ENCODE results near the gene NT5C1B. TPM values are rescaled to one million over a fixed set of nuclear protein-coding genes. Genes with fewer than 3 reads are reported as not detected.

The NT5C1B gene
- total and polyA plus RNA-seq, 3 experiments from 2014 or later, result 0.86 TPM; not detected in 2

DNA sequence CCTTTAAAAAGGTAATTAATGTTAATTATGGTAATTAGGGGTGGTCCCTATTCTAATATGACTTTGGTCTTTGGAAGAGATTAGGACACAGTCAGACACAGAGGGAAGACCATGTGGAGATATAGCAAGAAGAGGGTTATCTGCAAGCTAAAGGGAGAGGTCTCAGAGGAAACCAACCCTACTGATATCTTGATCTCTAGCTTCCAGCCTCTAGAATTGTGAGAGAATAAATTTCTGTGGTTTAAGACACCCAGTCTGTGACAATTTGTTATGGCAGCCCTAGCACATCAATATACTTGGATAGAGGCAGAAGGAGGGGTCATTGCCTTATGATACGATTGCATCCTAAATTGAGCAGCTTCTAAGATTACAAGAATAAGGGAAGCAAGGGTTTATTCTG, 21.3 kb upstream of the NT5C1B start:
- Mint-ChIP-seq H3K4me3 (no peak overlapping the region), H3K27me3 (no peaks in the 10 kb centered on the region), H3K36me3 (peaks cover 2 to 9% (median 6%) of the 10 kb centered on the region in 3 donors), H3K9me3 (peaks cover 0 to 4% (median 0%) of the 10 kb centered on the region in 5 donors), H3K4me1 (peaks cover 0 to 2% (median 0%) of the 10 kb centered on the region in 3 donors), H3K27ac (no peak overlapping the region)
- Histone ChIP-seq H3K27me3 (ENCODE audit: insufficient read depth, low read length, poor library complexity, severe bottlenecking) (no peaks in the 10 kb centered on the region), H3K4me1 (ENCODE audit: insufficient read depth, low read length) (no peaks in the 10 kb centered on the region), H3K4me3 (ENCODE audit: low read length) (no peak overlapping the region), H3K27ac (ENCODE audit: low read depth, low read length) (no peak overlapping the region), H3K36me3 (ENCODE audit: insufficient read depth, low read length) (no peaks in the 10 kb centered on the region), H3K9me3 (ENCODE audit: low read length) (no peaks in the 10 kb centered on the region)
- no peak for DNase-seq
- ChIA-PET POLR2A (no interaction called here), CTCF (no interaction called here)

DNA sequence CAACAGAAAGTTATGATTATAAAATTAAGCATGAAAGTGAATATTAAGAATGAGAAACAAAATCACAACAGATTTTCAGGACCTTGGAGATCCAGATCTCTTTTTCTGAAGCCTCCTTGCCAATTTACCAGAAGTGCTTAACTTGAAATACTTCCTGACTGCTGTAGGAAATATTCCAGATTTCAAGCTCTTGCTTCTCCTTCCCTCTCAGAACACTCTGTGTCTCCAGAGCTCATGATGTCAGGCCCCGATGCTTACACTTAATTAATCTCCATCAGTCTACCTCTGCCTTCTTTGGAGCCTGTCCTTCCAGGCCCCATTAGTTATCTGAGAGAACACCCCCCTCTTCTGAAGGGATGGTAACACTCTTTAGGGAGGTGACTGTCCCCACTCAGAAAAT, 20.7 kb upstream of the NT5C1B start:
- Mint-ChIP-seq H3K4me1 (peaks cover 0 to 8% (median 4%) of the 10 kb centered on the region in 3 donors), H3K27ac (no peak overlapping the region), H3K27me3 (no peaks in the 10 kb centered on the region), H3K9me3 (no peaks in the 10 kb centered on the region), H3K36me3 (peaks cover 1 to 5% (median 2%) of the 10 kb centered on the region in 3 donors), H3K4me3 (no peak overlapping the region)
- Histone ChIP-seq H3K9me3 (ENCODE audit: low read length) (no peaks in the 10 kb centered on the region), H3K27me3 (ENCODE audit: insufficient read depth, low read length, poor library complexity, severe bottlenecking) (no peaks in the 10 kb centered on the region), H3K36me3 (ENCODE audit: insufficient read depth, low read length) (no peaks in the 10 kb centered on the region), H3K4me1 (ENCODE audit: insufficient read depth, low read length) (no peaks in the 10 kb centered on the region), H3K4me3 (ENCODE audit: low read length) (no peak overlapping the region), H3K27ac (ENCODE audit: low read depth, low read length) (no peak overlapping the region)
- POLR2A ChIA-PET, result no interaction called here
- CTCF ChIA-PET, result no interaction called here
- DNase-seq, result no peak

DNA sequence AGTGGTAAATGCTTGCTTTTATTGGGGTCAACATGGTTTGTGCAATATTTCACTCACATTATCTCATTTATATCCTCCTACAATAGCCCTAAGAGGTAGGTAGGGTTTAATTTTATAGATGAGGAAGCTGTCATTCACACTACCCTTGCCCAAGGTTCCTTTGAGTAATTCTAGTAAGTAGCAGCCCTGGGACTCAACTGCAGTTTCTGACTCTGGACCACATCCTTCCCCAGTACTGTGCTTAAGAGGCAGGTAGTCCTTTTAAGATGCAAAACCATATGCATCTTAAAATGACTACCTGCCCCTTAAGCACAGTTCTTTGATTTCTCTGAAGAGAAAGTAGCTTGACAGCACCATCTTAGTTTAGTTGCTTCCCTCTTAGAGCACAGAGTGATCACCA, 15.7 kb upstream of the NT5C1B start:
- no peaks in the 10 kb centered on the region for H3K9me3 ChIP-seq (ENCODE audit: low read length)
- DNase-seq, result no peak
- no peaks in the 10 kb centered on the region for H3K36me3 ChIP-seq (ENCODE audit: insufficient read depth, low read length)
- no peak overlapping the region for H3K27ac ChIP-seq (ENCODE audit: low read depth, low read length)
- H3K4me3 ChIP-seq (ENCODE audit: low read length), result no peak overlapping the region
- peaks cover 0 to 1% (median 0%) of the 10 kb centered on the region in 3 donors for H3K36me3 Mint-ChIP-seq
- peak overlapping the region in 1 of 8 donors; percentile 47 for H3K27ac Mint-ChIP-seq
- peaks cover 0 to 15% (median 7%) of the 10 kb centered on the region in 3 donors for H3K4me1 Mint-ChIP-seq
- no peak overlapping the region for H3K4me3 Mint-ChIP-seq
- H3K9me3 Mint-ChIP-seq, result no peaks in the 10 kb centered on the region
- H3K27me3 ChIP-seq (ENCODE audit: insufficient read depth, low read length, poor library complexity, severe bottlenecking), result no peaks in the 10 kb centered on the region
- no peaks in the 10 kb centered on the region for H3K27me3 Mint-ChIP-seq
- H3K4me1 ChIP-seq (ENCODE audit: insufficient read depth, low read length), result no peaks in the 10 kb centered on the region
- POLR2A ChIA-PET, result no interaction called here
- CTCF ChIA-PET, result no interaction called here

DNA sequence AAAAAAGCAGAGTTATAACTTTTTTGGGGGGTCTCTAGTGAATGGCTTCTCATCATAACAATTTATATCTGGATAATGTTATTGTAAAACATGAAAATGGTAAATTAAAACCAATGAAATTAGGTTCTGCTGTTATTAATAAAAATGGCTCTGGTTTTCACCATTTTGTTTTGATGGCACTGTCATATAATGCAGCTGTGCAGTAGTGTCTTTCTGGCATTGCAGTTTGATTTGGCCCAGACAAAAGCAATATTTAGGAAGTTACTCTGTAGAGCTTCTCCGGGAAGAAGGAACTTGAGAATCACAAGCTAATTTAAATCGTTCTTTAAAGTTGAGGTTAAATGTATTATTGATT, 15.1 kb upstream of the NT5C1B start:
- H3K9me3 ChIP-seq (ENCODE audit: low read length), result no peaks in the 10 kb centered on the region
- peaks cover 0 to 1% (median 0%) of the 10 kb centered on the region in 3 donors for H3K36me3 Mint-ChIP-seq
- no peak overlapping the region for H3K4me3 ChIP-seq (ENCODE audit: low read length)
- ChIA-PET POLR2A (no interaction called here), CTCF (no interaction called here)
- H3K27me3 ChIP-seq (ENCODE audit: insufficient read depth, low read length, poor library complexity, severe bottlenecking), result no peaks in the 10 kb centered on the region
- no peaks in the 10 kb centered on the region for H3K36me3 ChIP-seq (ENCODE audit: insufficient read depth, low read length)
- H3K4me1 ChIP-seq (ENCODE audit: insufficient read depth, low read length), result no peaks in the 10 kb centered on the region
- peaks cover 0 to 15% (median 7%) of the 10 kb centered on the region in 3 donors for H3K4me1 Mint-ChIP-seq
- no peak overlapping the region for H3K4me3 Mint-ChIP-seq
- H3K9me3 Mint-ChIP-seq, result no peaks in the 10 kb centered on the region
- H3K27ac ChIP-seq (ENCODE audit: low read depth, low read length), result no peak overlapping the region
- no peaks in the 10 kb centered on the region for H3K27me3 Mint-ChIP-seq
- no peak for DNase-seq
- H3K27ac Mint-ChIP-seq, result no peak overlapping the region

DNA sequence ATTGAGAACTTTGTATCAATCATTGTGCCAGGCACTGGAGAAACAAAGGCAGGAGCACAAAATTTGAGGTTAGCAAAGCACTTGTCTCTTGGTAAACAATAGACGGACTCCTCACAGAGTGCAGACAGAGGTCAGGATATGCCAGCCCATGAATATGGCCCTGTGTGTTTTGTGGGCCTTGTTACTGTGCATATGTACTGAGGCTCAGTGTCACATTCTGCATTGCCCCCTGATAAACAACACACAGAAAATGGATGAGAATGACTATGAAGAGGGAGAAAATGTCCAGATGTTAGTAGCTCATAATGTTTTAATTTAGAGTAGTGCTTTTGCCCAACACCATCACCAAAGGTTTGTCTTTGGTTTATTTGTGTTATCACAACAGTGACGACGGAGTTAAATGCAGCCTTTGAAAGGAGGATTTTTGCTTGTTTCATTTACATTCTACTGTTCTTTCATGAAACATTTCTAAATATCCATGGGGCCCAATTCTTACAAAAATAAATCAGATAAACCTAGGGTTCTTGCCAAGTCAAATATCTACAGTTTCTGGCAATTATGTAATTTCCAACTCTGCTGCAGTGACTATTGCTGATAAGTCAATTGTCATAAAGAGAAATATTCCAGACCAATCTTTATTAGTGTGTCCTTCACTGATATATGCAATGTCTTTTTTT, 14.6 kb upstream of the NT5C1B start:
- CTCF ChIA-PET, result no interaction called here
- Mint-ChIP-seq H3K4me3 (no peak overlapping the region), H3K4me1 (peaks cover 0 to 15% (median 7%) of the 10 kb centered on the region in 3 donors), H3K36me3 (peaks cover 0 to 1% (median 0%) of the 10 kb centered on the region in 3 donors), H3K27ac (no peak overlapping the region), H3K9me3 (no peaks in the 10 kb centered on the region), H3K27me3 (no peaks in the 10 kb centered on the region)
- no peak for DNase-seq
- POLR2A ChIA-PET, result no interaction called here
- no peaks in the 10 kb centered on the region for H3K4me1 ChIP-seq (ENCODE audit: insufficient read depth, low read length)
- H3K27ac ChIP-seq (ENCODE audit: low read depth, low read length), result no peak overlapping the region
- H3K36me3 ChIP-seq (ENCODE audit: insufficient read depth, low read length), result no peaks in the 10 kb centered on the region
- H3K4me3 ChIP-seq (ENCODE audit: low read length), result no peak overlapping the region
- no peaks in the 10 kb centered on the region for H3K27me3 ChIP-seq (ENCODE audit: insufficient read depth, low read length, poor library complexity, severe bottlenecking)
- H3K9me3 ChIP-seq (ENCODE audit: low read length), result no peaks in the 10 kb centered on the region

DNA sequence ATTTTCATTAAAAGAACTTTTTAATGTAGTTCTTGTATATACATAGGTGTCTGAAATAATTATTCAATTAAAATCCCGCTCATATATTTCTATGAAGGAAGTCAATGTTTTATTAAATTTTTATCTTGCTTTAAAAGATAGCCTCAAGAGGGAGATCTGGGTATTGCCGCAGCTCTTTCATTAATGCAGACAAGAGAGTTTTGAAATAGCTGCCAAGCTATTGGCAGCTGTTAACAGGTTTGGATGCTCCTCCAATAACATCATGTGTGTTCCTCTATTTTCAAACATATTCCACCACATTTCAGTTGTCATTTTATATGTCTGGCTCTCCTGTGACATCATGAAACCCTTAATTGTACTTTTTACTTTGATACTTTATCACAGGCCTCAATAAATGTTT, 12.9 kb upstream of the NT5C1B start:
- H3K9me3 ChIP-seq (ENCODE audit: low read length), result no peaks in the 10 kb centered on the region
- peaks cover 0 to 2% (median 1%) of the 10 kb centered on the region in 3 donors for H3K36me3 Mint-ChIP-seq
- no peak overlapping the region for H3K4me3 ChIP-seq (ENCODE audit: low read length)
- H3K4me1 ChIP-seq (ENCODE audit: insufficient read depth, low read length), result no peaks in the 10 kb centered on the region
- no peak overlapping the region for H3K4me3 Mint-ChIP-seq
- no peak overlapping the region for H3K27ac Mint-ChIP-seq
- no peaks in the 10 kb centered on the region for H3K27me3 Mint-ChIP-seq
- POLR2A ChIA-PET, result no interaction called here
- DNase-seq, result no peak
- CTCF ChIA-PET, result no interaction called here
- H3K9me3 Mint-ChIP-seq, result no peaks in the 10 kb centered on the region
- peaks cover 0 to 15% (median 7%) of the 10 kb centered on the region in 3 donors for H3K4me1 Mint-ChIP-seq
- no peaks in the 10 kb centered on the region for H3K27me3 ChIP-seq (ENCODE audit: insufficient read depth, low read length, poor library complexity, severe bottlenecking)
- no peak overlapping the region for H3K27ac ChIP-seq (ENCODE audit: low read depth, low read length)
- no peaks in the 10 kb centered on the region for H3K36me3 ChIP-seq (ENCODE audit: insufficient read depth, low read length)

DNA sequence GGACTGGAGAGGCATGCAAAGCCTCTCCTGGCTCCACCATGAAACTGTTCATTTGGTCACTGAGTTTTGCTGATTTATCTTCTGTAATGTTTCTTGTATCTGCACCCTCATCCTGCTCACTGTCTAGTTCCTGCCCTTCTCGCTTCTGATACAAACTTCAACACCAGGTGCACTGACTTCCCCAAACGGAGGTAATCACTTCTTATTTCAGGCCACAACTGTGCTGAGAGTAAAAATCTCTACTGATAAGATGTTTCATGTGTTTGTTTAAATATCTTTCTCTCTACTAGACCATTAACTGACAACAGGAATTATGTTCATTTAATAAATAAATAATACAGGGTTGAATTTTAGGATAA, 10.9 kb upstream of the NT5C1B start:
- Mint-ChIP-seq H3K27ac (no peak overlapping the region), H3K27me3 (no peaks in the 10 kb centered on the region), H3K4me1 (peaks cover 3 to 15% (median 4%) of the 10 kb centered on the region in 3 donors), H3K4me3 (no peak overlapping the region), H3K9me3 (no peaks in the 10 kb centered on the region), H3K36me3 (peaks cover 2 to 16% (median 11%) of the 10 kb centered on the region in 3 donors)
- H3K9me3 ChIP-seq (ENCODE audit: low read length), result no peaks in the 10 kb centered on the region
- CTCF ChIA-PET, result no interaction called here
- no peaks in the 10 kb centered on the region for H3K27me3 ChIP-seq (ENCODE audit: insufficient read depth, low read length, poor library complexity, severe bottlenecking)
- H3K4me3 ChIP-seq (ENCODE audit: low read length), result no peak overlapping the region
- H3K27ac ChIP-seq (ENCODE audit: low read depth, low read length), result no peak overlapping the region
- POLR2A ChIA-PET, result no interaction called here
- no peaks in the 10 kb centered on the region for H3K36me3 ChIP-seq (ENCODE audit: insufficient read depth, low read length)
- H3K4me1 ChIP-seq (ENCODE audit: insufficient read depth, low read length), result no peaks in the 10 kb centered on the region
- DNase-seq, result no peak

DNA sequence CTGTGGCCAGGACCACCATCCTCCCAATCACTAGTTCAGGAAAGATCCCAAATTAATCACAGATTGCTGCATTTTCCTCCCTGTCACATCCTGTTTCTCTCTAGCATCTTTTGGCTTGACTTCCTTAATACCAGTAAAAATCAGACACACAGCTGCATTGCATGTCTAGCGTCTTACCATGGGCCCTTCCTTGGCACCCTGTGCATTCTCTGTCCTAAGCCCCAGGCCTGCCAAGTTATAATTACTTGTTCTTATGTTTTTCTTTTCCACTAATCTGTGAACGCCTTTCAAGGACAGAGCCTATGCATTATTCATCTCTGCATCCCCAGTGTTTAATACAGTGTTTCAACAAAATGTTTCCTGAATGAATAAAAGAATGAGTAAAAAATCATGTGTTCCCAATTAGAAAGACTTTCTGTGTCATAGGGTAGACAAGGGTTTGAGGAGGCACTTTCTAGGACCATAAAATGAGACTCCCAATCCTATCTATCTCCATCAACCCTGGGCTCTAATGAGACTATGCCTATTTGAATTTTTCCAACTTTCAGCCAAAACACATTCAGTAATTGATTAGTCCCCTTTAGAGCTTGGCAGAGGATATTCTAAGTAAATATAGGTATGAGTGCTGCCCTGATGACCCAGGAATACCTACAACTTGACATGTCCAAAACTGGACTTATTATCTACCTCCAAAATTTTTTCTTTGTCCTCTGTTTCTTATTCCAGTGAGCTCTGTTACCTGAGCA, 10.3 kb upstream of the NT5C1B start:
- Histone ChIP-seq H3K27ac (ENCODE audit: low read depth, low read length) (no peak overlapping the region), H3K27me3 (ENCODE audit: insufficient read depth, low read length, poor library complexity, severe bottlenecking) (no peaks in the 10 kb centered on the region), H3K36me3 (ENCODE audit: insufficient read depth, low read length) (no peaks in the 10 kb centered on the region), H3K4me1 (ENCODE audit: insufficient read depth, low read length) (no peaks in the 10 kb centered on the region), H3K9me3 (ENCODE audit: low read length) (no peaks in the 10 kb centered on the region), H3K4me3 (ENCODE audit: low read length) (no peak overlapping the region)
- Mint-ChIP-seq H3K36me3 (peaks cover 2 to 21% (median 13%) of the 10 kb centered on the region in 3 donors), H3K27me3 (no peaks in the 10 kb centered on the region), H3K4me3 (no peak overlapping the region), H3K9me3 (no peaks in the 10 kb centered on the region), H3K4me1 (peaks cover 0 to 9% (median 3%) of the 10 kb centered on the region in 3 donors), H3K27ac (no peak overlapping the region)
- DNase-seq, result no peak
- CTCF ChIA-PET, result no interaction called here
- POLR2A ChIA-PET, result no interaction called here
